ENCODE measurements around the gene LCN9. TPM values are rescaled to one million over a fixed set of nuclear protein-coding genes. Genes with fewer than 3 reads are reported as not detected.
A peak's percentile ranks its signal among the peaks of the same experiment; 100 is the strongest.

LCN9 gene
- total RNA-seq, 1 donor from 2014 or later = not detected

- no peaks in the 10 kb centered on the region for H3K27me3 Mint-ChIP-seq (ENCODE audit: low read depth)
- H3K4me1 Mint-ChIP-seq (ENCODE audit: low read depth) = no peaks in the 10 kb centered on the region
- H3K27ac Mint-ChIP-seq = no peak within 1 kb of the TSS
- DNase-seq (ENCODE audit: low spot score) = no peak
- intact Hi-C loops (cut with micrococcal nuclease) = no loop called here
- H3K4me3 Mint-ChIP-seq (ENCODE audit: low read depth) = no peak within 1 kb of the TSS
- H3K36me3 Mint-ChIP-seq (ENCODE audit: low read depth) = no peaks in the 10 kb centered on the region
- H3K9me3 Mint-ChIP-seq = no peaks in the 10 kb centered on the region
These were observed 36.3 kb downstream of the LCN9 start, which contains the start of gene SOHLH1 for GRCh38 chr9:135699440-135699839. Gene SOHLH1, minus strand, starts transcription at chr9:135699481. Its CDS starts 14 bp downstream, at chr9:135699467.

GRCh38 chr9:135700525-135700924, 37.4 kb downstream of the LCN9 start:
- Mint-ChIP-seq H3K27me3 (ENCODE audit: low read depth) (no peaks in the 10 kb centered on the region), H3K4me3 (ENCODE audit: low read depth) (no peak overlapping the region)
- no peak for DNase-seq (ENCODE audit: low spot score)

GRCh38 chr9:135701067-135701958, 38.2 kb downstream of the LCN9 start:
- Mint-ChIP-seq H3K27me3 (ENCODE audit: low read depth) (no peaks in the 10 kb centered on the region), H3K36me3 (ENCODE audit: low read depth) (no peaks in the 10 kb centered on the region), H3K4me3 (ENCODE audit: low read depth) (no peak overlapping the region), H3K4me1 (ENCODE audit: low read depth) (no peaks in the 10 kb centered on the region), H3K9me3 (no peaks in the 10 kb centered on the region), H3K27ac (no peak overlapping the region)
- no peak for DNase-seq (ENCODE audit: low spot score)
- intact Hi-C loops (cut with micrococcal nuclease) = no loop called here

More at GRCh38 chr9:135700525-135700924, 37.4 kb downstream of the LCN9 start:
- Mint-ChIP-seq H3K27ac (no peak overlapping the region), H3K4me1 (ENCODE audit: low read depth) (no peaks in the 10 kb centered on the region), H3K36me3 (ENCODE audit: low read depth) (no peaks in the 10 kb centered on the region), H3K9me3 (no peaks in the 10 kb centered on the region)
- intact Hi-C loops (cut with micrococcal nuclease) = no loop called here

GRCh38 chr9:135701959-135702721, 39.0 kb downstream of the LCN9 start, which contains the start of gene KCNT1:
Gene KCNT1, plus strand, starts transcription at chr9:135702185. Its CDS starts 74 bp downstream, at chr9:135702259.
- no peak within 1 kb of the TSS for H3K27ac Mint-ChIP-seq
- DNase-seq (ENCODE audit: low spot score) = peak; percentile 34
- H3K4me1 Mint-ChIP-seq (ENCODE audit: low read depth) = no peaks in the 10 kb centered on the region
- no peaks in the 10 kb centered on the region for H3K36me3 Mint-ChIP-seq (ENCODE audit: low read depth)
- H3K9me3 Mint-ChIP-seq = no peaks in the 10 kb centered on the region
- no peaks in the 10 kb centered on the region for H3K27me3 Mint-ChIP-seq (ENCODE audit: low read depth)
- H3K4me3 Mint-ChIP-seq (ENCODE audit: low read depth) = no peak within 1 kb of the TSS
- intact Hi-C loops (cut with micrococcal nuclease) = no loop called here

- intact Hi-C loops (cut with micrococcal nuclease) = no loop called here
- H3K9me3 Mint-ChIP-seq = no peaks in the 10 kb centered on the region
- no peak overlapping the region for H3K27ac Mint-ChIP-seq
- H3K27me3 Mint-ChIP-seq (ENCODE audit: low read depth) = no peaks in the 10 kb centered on the region
- DNase-seq (ENCODE audit: low spot score) = no peak
- no peaks in the 10 kb centered on the region for H3K4me1 Mint-ChIP-seq (ENCODE audit: low read depth)
- no peaks in the 10 kb centered on the region for H3K36me3 Mint-ChIP-seq (ENCODE audit: low read depth)
- no peak overlapping the region for H3K4me3 Mint-ChIP-seq (ENCODE audit: low read depth)
These were observed 40.6 kb downstream of the LCN9 start for GRCh38 chr9:135703726-135704125.

GRCh38 chr9:135704483-135704882, 41.4 kb downstream of the LCN9 start:
- H3K9me3 Mint-ChIP-seq = no peaks in the 10 kb centered on the region
- H3K27ac Mint-ChIP-seq = no peak overlapping the region
- no peak overlapping the region for H3K4me3 Mint-ChIP-seq (ENCODE audit: low read depth)
- intact Hi-C loops (cut with micrococcal nuclease) = no loop called here
- no peak for DNase-seq (ENCODE audit: low spot score)
- no peaks in the 10 kb centered on the region for H3K36me3 Mint-ChIP-seq (ENCODE audit: low read depth)
- no peaks in the 10 kb centered on the region for H3K4me1 Mint-ChIP-seq (ENCODE audit: low read depth)
- H3K27me3 Mint-ChIP-seq (ENCODE audit: low read depth) = no peaks in the 10 kb centered on the region

- Mint-ChIP-seq H3K36me3 (ENCODE audit: low read depth) (no peaks in the 10 kb centered on the region), H3K9me3 (no peaks in the 10 kb centered on the region), H3K4me1 (ENCODE audit: low read depth) (no peaks in the 10 kb centered on the region), H3K4me3 (ENCODE audit: low read depth) (no peak overlapping the region), H3K27me3 (ENCODE audit: low read depth) (no peaks in the 10 kb centered on the region), H3K27ac (no peak overlapping the region)
- intact Hi-C loops (cut with micrococcal nuclease) = no loop called here
- no peak for DNase-seq (ENCODE audit: low spot score)
These were observed 42.3 kb downstream of the LCN9 start for GRCh38 chr9:135705376-135705775.

- Mint-ChIP-seq H3K27me3 (ENCODE audit: low read depth) (no peaks in the 10 kb centered on the region), H3K9me3 (no peaks in the 10 kb centered on the region), H3K27ac (no peak overlapping the region), H3K36me3 (ENCODE audit: low read depth) (no peaks in the 10 kb centered on the region), H3K4me3 (ENCODE audit: low read depth) (no peak overlapping the region), H3K4me1 (ENCODE audit: low read depth) (no peaks in the 10 kb centered on the region)
- intact Hi-C loops (cut with micrococcal nuclease) = no loop called here
- no peak for DNase-seq (ENCODE audit: low spot score)
These were observed 43.2 kb downstream of the LCN9 start for GRCh38 chr9:135706288-135706687.

- no peak overlapping the region for H3K27ac Mint-ChIP-seq
- intact Hi-C loops (cut with micrococcal nuclease) = no loop called here
These were observed 44.4 kb downstream of the LCN9 start for GRCh38 chr9:135707252-135708138.

GRCh38 chr9:135708164-135708563, 45.1 kb downstream of the LCN9 start:
- Mint-ChIP-seq H3K4me1 (ENCODE audit: low read depth) (no peaks in the 10 kb centered on the region), H3K4me3 (ENCODE audit: low read depth) (no peak overlapping the region), H3K27ac (no peak overlapping the region), H3K27me3 (ENCODE audit: low read depth) (peaks cover under 1% of the 10 kb centered on the region), H3K9me3 (no peaks in the 10 kb centered on the region), H3K36me3 (ENCODE audit: low read depth) (no peaks in the 10 kb centered on the region)
- intact Hi-C loops (cut with micrococcal nuclease) = no loop called here
- DNase-seq (ENCODE audit: low spot score) = no peak

More at GRCh38 chr9:135707252-135708138, 44.4 kb downstream of the LCN9 start:
- H3K4me1 Mint-ChIP-seq (ENCODE audit: low read depth) = no peaks in the 10 kb centered on the region
- no peaks in the 10 kb centered on the region for H3K36me3 Mint-ChIP-seq (ENCODE audit: low read depth)
- no peaks in the 10 kb centered on the region for H3K9me3 Mint-ChIP-seq
- no peak for DNase-seq (ENCODE audit: low spot score)
- H3K27me3 Mint-ChIP-seq (ENCODE audit: low read depth) = no peaks in the 10 kb centered on the region
- H3K4me3 Mint-ChIP-seq (ENCODE audit: low read depth) = no peak overlapping the region

- H3K36me3 Mint-ChIP-seq (ENCODE audit: low read depth) = no peaks in the 10 kb centered on the region
- DNase-seq (ENCODE audit: low spot score) = no peak
- no peak overlapping the region for H3K4me3 Mint-ChIP-seq (ENCODE audit: low read depth)
- no peaks in the 10 kb centered on the region for H3K4me1 Mint-ChIP-seq (ENCODE audit: low read depth)
- no peaks in the 10 kb centered on the region for H3K9me3 Mint-ChIP-seq
- H3K27ac Mint-ChIP-seq = no peak overlapping the region
- H3K27me3 Mint-ChIP-seq (ENCODE audit: low read depth) = peaks cover 9% of the 10 kb centered on the region
- intact Hi-C loops (cut with micrococcal nuclease) = no loop called here
These were observed 48.3 kb downstream of the LCN9 start for GRCh38 chr9:135711391-135711790.

- Mint-ChIP-seq H3K27me3 (ENCODE audit: low read depth) (peaks cover 9% of the 10 kb centered on the region), H3K9me3 (no peaks in the 10 kb centered on the region), H3K36me3 (ENCODE audit: low read depth) (no peaks in the 10 kb centered on the region), H3K4me3 (ENCODE audit: low read depth) (no peak overlapping the region), H3K4me1 (ENCODE audit: low read depth) (no peaks in the 10 kb centered on the region), H3K27ac (no peak overlapping the region)
- DNase-seq (ENCODE audit: low spot score) = no peak
- intact Hi-C loops (cut with micrococcal nuclease) = no loop called here
These were observed 48.8 kb downstream of the LCN9 start for GRCh38 chr9:135711881-135712280.
